Epidermal melanocyte (primary cell): ENCODE results near the gene GAS2L2.

Source experiments
- DNase-seq: peaks from one replicate; pipeline ENCODE4 v3.0.0; 2011; ENCODE audit warnings: low spot score; ENCODE audit not compliant: insufficient read length

GAS2L2 gene

GRCh38 chr17:35698800-35699199 is 54.2 kb downstream of the GAS2L2 start:
- no peak for DNase-seq

GRCh38 chr17:35695613-35696012 is 57.4 kb downstream of the GAS2L2 start:
- no peak for DNase-seq

- no peak for DNase-seq
Observed at GRCh38 chr17:35694906-35695305, 58.1 kb downstream of the GAS2L2 start.
